ENCODE data around the gene DNAJC21. TPM values are rescaled to one million over a fixed set of nuclear protein-coding genes. Genes with fewer than 3 reads are reported as not detected.

Gene DNAJC21
- total RNA-seq, 1 experiment from 2014 or later: 34.7 TPM

DNA sequence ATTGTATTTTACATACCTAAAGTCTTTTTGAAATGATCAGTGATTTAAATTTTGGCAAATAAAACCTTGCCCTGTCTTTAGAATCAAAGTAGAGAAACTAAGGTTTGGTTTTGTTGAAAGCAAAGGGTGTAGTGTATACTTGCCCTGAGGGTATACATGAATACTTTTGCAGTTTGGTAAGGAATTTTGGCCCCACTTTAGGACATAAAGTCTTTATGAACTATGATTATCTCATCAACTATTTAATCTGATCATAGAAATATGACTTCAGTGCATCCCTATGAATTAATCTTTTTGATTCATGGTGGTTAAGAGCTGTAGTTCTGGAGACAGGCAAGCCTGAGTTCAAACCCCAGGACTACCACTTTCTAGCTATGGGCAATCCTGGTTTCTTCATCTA lies 31.7 kb upstream of the DNAJC21 start:
- no peaks in the 10 kb centered on the region for H3K36me3 ChIP-seq (ENCODE audit: control insufficient read depth in 1 of 2, insufficient read depth in 2 of 2, low read length in 2 of 2)
- H3K9ac ChIP-seq (ENCODE audit: low read length): no peak overlapping the region
- POLR2A ChIA-PET: interaction anchor here (1.1 kb wide), 1 partner anchor 374 kb away, joined by 4 read pairs; no protein-coding TSS in a partner anchor
- no peaks in the 10 kb centered on the region for H3K9me3 ChIP-seq (ENCODE audit: control insufficient read depth in 1 of 2, insufficient read depth in 1 of 2, low read depth in 1 of 2, low read length in 2 of 2)
- CTCF ChIA-PET: interaction anchor here (0.7 to 2.2 kb wide), 6 partner anchors 106 to 423 kb away, joined by 4 to 16 read pairs (median 7); no protein-coding TSS in a partner anchor
- no peak overlapping the region for H2AFZ ChIP-seq (ENCODE audit: low read depth, low read length, poor library complexity, severe bottlenecking)
- no peak overlapping the region for H3K27ac ChIP-seq (ENCODE audit: low read depth, low read length)
- H3K4me1 ChIP-seq (ENCODE audit: control insufficient read depth in 1 of 2, insufficient read depth in 2 of 2, low read length in 2 of 2): no peaks in the 10 kb centered on the region
- DNase-seq (ENCODE audit: low read depth, low spot score): no peak
- RAD21 ChIA-PET (ENCODE audit: low non-redundant PET in 1 of 2, low total read pairs in 2 of 2, uncharacterized antibody in 2 of 2, unreplicated experiment in 2 of 2): interaction anchor here (1.8 to 1.9 kb wide), 2 partner anchors 411 kb away, joined by 4 to 5 read pairs; no protein-coding TSS in a partner anchor
- H4K20me1 ChIP-seq (ENCODE audit: insufficient read depth): no peaks in the 10 kb centered on the region
- TF ChIP-seq SIN3A (IDR thresholded peaks at IDR 0.05; ENCODE audit: low read depth) (no peak), POLR2AphosphoS5 (IDR thresholded peaks at IDR 0.05; ENCODE audit: low read depth, low read length) (no peak), FOSL1 (IDR thresholded peaks at IDR 0.05; ENCODE audit: low read depth) (no peak), JUND (IDR thresholded peaks at IDR 0.05) (no peak)
- TF ChIP-seq, protein P1, sequence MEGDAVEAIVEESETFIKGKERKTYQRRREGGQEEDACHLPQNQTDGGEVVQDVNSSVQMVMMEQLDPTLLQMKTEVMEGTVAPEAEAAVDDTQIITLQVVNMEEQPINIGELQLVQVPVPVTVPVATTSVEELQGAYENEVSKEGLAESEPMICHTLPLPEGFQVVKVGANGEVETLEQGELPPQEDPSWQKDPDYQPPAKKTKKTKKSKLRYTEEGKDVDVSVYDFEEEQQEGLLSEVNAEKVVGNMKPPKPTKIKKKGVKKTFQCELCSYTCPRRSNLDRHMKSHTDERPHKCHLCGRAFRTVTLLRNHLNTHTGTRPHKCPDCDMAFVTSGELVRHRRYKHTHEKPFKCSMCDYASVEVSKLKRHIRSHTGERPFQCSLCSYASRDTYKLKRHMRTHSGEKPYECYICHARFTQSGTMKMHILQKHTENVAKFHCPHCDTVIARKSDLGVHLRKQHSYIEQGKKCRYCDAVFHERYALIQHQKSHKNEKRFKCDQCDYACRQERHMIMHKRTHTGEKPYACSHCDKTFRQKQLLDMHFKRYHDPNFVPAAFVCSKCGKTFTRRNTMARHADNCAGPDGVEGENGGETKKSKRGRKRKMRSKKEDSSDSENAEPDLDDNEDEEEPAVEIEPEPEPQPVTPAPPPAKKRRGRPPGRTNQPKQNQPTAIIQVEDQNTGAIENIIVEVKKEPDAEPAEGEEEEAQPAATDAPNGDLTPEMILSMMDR (IDR thresholded peaks at IDR 0.05 in 2 of 3, conservative IDR thresholded peaks at IDR 0.05 in 1 of 3; ENCODE audit: borderline replicate concordance in 1 of 3, insufficient read depth in 1 of 3, low read depth in 2 of 3, low read length in 2 of 3): no peak
- no peak overlapping the region for H3K4me3 ChIP-seq (replicated peaks in 1 of 2; ENCODE audit: low read depth in 1 of 2, low read length in 2 of 2)
- ATAC-seq: no peak
- no peaks in the 10 kb centered on the region for H3K9me2 ChIP-seq (ENCODE audit: insufficient read depth)
- H3K79me2 ChIP-seq (ENCODE audit: insufficient read depth, low read length): no peaks in the 10 kb centered on the region
- no TSS peak for BruUV-seq (replicated peaks)
- intact Hi-C loops (cut with micrococcal nuclease): loop anchor here (1.0 to 10.0 kb wide), 4 partner anchors 243 to 423 kb away; partner anchors contain the start of gene RAI14
- no peak overlapping the region for H3K4me2 ChIP-seq (ENCODE audit: low read length)
- H3K27me3 ChIP-seq (ENCODE audit: insufficient read depth, low read length): no peaks in the 10 kb centered on the region

GRCh38 chr5:34898258-34898895 lies 31.0 kb upstream of the DNAJC21 start:
- Histone ChIP-seq H3K4me1 (ENCODE audit: control insufficient read depth in 1 of 2, insufficient read depth in 2 of 2, low read length in 2 of 2) (no peaks in the 10 kb centered on the region), H3K27ac (ENCODE audit: low read depth, low read length) (no peak overlapping the region), H4K20me1 (ENCODE audit: insufficient read depth) (no peaks in the 10 kb centered on the region), H2AFZ (ENCODE audit: low read depth, low read length, poor library complexity, severe bottlenecking) (no peak overlapping the region), H3K4me3 (replicated peaks in 1 of 2; ENCODE audit: low read depth in 1 of 2, low read length in 2 of 2) (no peak overlapping the region), H3K27me3 (ENCODE audit: insufficient read depth, low read length) (no peaks in the 10 kb centered on the region), H3K4me2 (ENCODE audit: low read length) (no peak overlapping the region), H3K79me2 (ENCODE audit: insufficient read depth, low read length) (no peaks in the 10 kb centered on the region), H3K9me3 (ENCODE audit: control insufficient read depth in 1 of 2, insufficient read depth in 1 of 2, low read depth in 1 of 2, low read length in 2 of 2) (no peaks in the 10 kb centered on the region), H3K9me2 (ENCODE audit: insufficient read depth) (no peaks in the 10 kb centered on the region), H3K9ac (ENCODE audit: low read length) (no peak overlapping the region), H3K36me3 (ENCODE audit: control insufficient read depth in 1 of 2, insufficient read depth in 2 of 2, low read length in 2 of 2) (no peaks in the 10 kb centered on the region)
- ChIA-PET POLR2A (interaction anchor here (1.1 kb wide), 1 partner anchor 375 kb away, joined by 4 read pairs; no protein-coding TSS in a partner anchor), RAD21 (ENCODE audit: low non-redundant PET in 1 of 2, low total read pairs in 2 of 2, uncharacterized antibody in 2 of 2, unreplicated experiment in 2 of 2) (interaction anchor here (1.8 to 1.9 kb wide), 2 partner anchors 412 kb away, joined by 4 to 5 read pairs; no protein-coding TSS in a partner anchor), CTCF (interaction anchor here (0.7 to 2.2 kb wide), 7 partner anchors 105 to 424 kb away, joined by 4 to 16 read pairs (median 6); no protein-coding TSS in a partner anchor)
- TF ChIP-seq RAD21 (IDR thresholded peaks at IDR 0.05; ENCODE audit: low read depth) (peak; percentile 89), SIN3A (IDR thresholded peaks at IDR 0.05; ENCODE audit: low read depth) (no peak)
- TF ChIP-seq, protein P1 (IDR thresholded peaks at IDR 0.05 in 2 of 3, conservative IDR thresholded peaks at IDR 0.05 in 1 of 3; ENCODE audit: borderline replicate concordance in 1 of 3, insufficient read depth in 1 of 3, low read depth in 2 of 3, low read length in 2 of 3): peak; percentile 76 to 90 (median 88); a peak in 5 of 6 replicates
- no TSS peak for BruUV-seq (replicated peaks)
- intact Hi-C loops (cut with micrococcal nuclease): loop anchor here (1.0 to 10.0 kb wide), 4 partner anchors 244 to 424 kb away; partner anchors contain the start of gene RAI14
- DNase-seq (ENCODE audit: low read depth, low spot score) (peak; percentile 44), ATAC-seq (peak; percentile 87)
